ENCODE measurements around the gene BHLHE40. TPM values are rescaled to one million over a fixed set of nuclear protein-coding genes. Genes with fewer than 3 reads are reported as not detected.

Gene BHLHE40
- total RNA-seq, 4 donors from 2014 or later = 124 to 194 (median 153) TPM

- no peaks in the 10 kb centered on the region for H3K27me3 ChIP-seq
- no peaks in the 10 kb centered on the region for H3K9me3 ChIP-seq
- no peak overlapping the region for H3K4me3 ChIP-seq
- H3K27ac ChIP-seq = no peak overlapping the region
- WGBS, 2 donors = 93 to 97% methylated on average over 3 of the region's 3 CpGs
- H3K4me1 ChIP-seq = peaks cover 8 to 26% (median 10%) of the 10 kb centered on the region in 3 donors
- DNase-seq = no peak
- no peak for TF ChIP-seq POLR2A (IDR thresholded peaks at IDR 0.05)
- no peak for TF ChIP-seq CTCF (IDR thresholded peaks at IDR 0.05)
- intact Hi-C loops (cut with DNase I) = no loop called here
- no peaks in the 10 kb centered on the region for H3K36me3 ChIP-seq
These were observed 7.4 kb upstream of the BHLHE40 start for GRCh38 chr3:4971838-4972237.

GRCh38 chr3:4972652-4973643 lies 6.3 kb upstream of the BHLHE40 start:
- no peaks in the 10 kb centered on the region for H3K27me3 ChIP-seq
- WGBS, 2 donors = 58 to 60% methylated on average over 7 to 9 of the region's 9 CpGs
- no peak overlapping the region for H3K4me3 ChIP-seq
- intact Hi-C loops (cut with DNase I) = no loop called here
- no peak for DNase-seq
- H3K9me3 ChIP-seq = no peaks in the 10 kb centered on the region
- peak overlapping the region in 1 of 4 donors; percentile 19 for H3K27ac ChIP-seq
- peaks cover 10 to 37% (median 18%) of the 10 kb centered on the region in 3 donors for H3K4me1 ChIP-seq
- no peak for TF ChIP-seq POLR2A (IDR thresholded peaks at IDR 0.05)
- no peak for TF ChIP-seq CTCF (IDR thresholded peaks at IDR 0.05)
- no peaks in the 10 kb centered on the region for H3K36me3 ChIP-seq

GRCh38 chr3:4974154-4974553 lies 5.1 kb upstream of the BHLHE40 start:
- no peaks in the 10 kb centered on the region for H3K9me3 ChIP-seq
- TF ChIP-seq POLR2A (IDR thresholded peaks at IDR 0.05) (no peak), CTCF (IDR thresholded peaks at IDR 0.05) (no peak)
- H3K4me3 ChIP-seq = no peak overlapping the region
- no peaks in the 10 kb centered on the region for H3K36me3 ChIP-seq
- peaks cover 10 to 37% (median 18%) of the 10 kb centered on the region in 3 donors for H3K4me1 ChIP-seq
- intact Hi-C loops (cut with DNase I) = no loop called here
- H3K27ac ChIP-seq = no peak overlapping the region
- no peaks in the 10 kb centered on the region for H3K27me3 ChIP-seq
- no peak for DNase-seq
- 78 to 90% methylated on average over 2 of the region's 2 CpGs for WGBS, 2 donors

GRCh38 chr3:4976109-4976508 lies 3.1 kb upstream of the BHLHE40 start:
- Histone ChIP-seq H3K27ac (peak overlapping the region; percentile 95 to 100 (median 99)), H3K36me3 (no peaks in the 10 kb centered on the region), H3K27me3 (no peaks in the 10 kb centered on the region), H3K4me1 (peaks cover 10 to 44% (median 18%) of the 10 kb centered on the region in 3 donors), H3K4me3 (peak overlapping the region in 1 of 4 donors; percentile 95), H3K9me3 (no peaks in the 10 kb centered on the region)
- TF ChIP-seq CTCF (IDR thresholded peaks at IDR 0.05) (peak in 5 of 6 experiments; percentile 50 to 90 (median 65)), POLR2A (IDR thresholded peaks at IDR 0.05) (no peak)
- DNase-seq = no peak
- intact Hi-C loops (cut with DNase I) = loop anchor here (5.0 kb wide), 1 partner anchor 254 kb away; no protein-coding TSS in a partner anchor
- WGBS, 2 donors = 58% methylated on average over 4 of the region's 4 CpGs
